Activated T-cell treated with anti-CD3 and anti-CD28 coated beads for 4 hours (primary cell): Measurements from ENCODE around the gene PAFAH1B2.

ENCODE experiments used
- DNase-seq: peaks from one replicate; pipeline ENCODE4 v3.0.0-alpha.2; 2020

The PAFAH1B2 gene

GRCh38 chr11:117191680-117192400, 47.8 kb downstream of the PAFAH1B2 start:
- no peak for DNase-seq

- no peak for DNase-seq
Observed at GRCh38 chr11:117192401-117192875, 48.4 kb downstream of the PAFAH1B2 start.

- DNase-seq, result no peak
Observed at GRCh38 chr11:117193130-117194020, 49.3 kb downstream of the PAFAH1B2 start.

GRCh38 chr11:117194267-117194666, 50.2 kb downstream of the PAFAH1B2 start:
- no peak for DNase-seq

GRCh38 chr11:117195258-117195657, 51.2 kb downstream of the PAFAH1B2 start:
- DNase-seq, result no peak

GRCh38 chr11:117195761-117196160, 51.7 kb downstream of the PAFAH1B2 start:
- DNase-seq, result no peak

GRCh38 chr11:117197006-117197405, 52.9 kb downstream of the PAFAH1B2 start:
- DNase-seq, result no peak

GRCh38 chr11:117197516-117198456, 53.7 kb downstream of the PAFAH1B2 start:
- DNase-seq, result no peak

GRCh38 chr11:117198613-117199012, 54.5 kb downstream of the PAFAH1B2 start:
- no peak for DNase-seq

GRCh38 chr11:117199053-117199915, 55.2 kb downstream of the PAFAH1B2 start, which contains the start of gene TAGLN:
Gene TAGLN, plus strand, starts transcription at chr11:117199370. Its CDS starts 3,644 bp downstream, at chr11:117203014.
- no peak for DNase-seq

- no peak for DNase-seq
Observed at GRCh38 chr11:117199916-117200812, 56.1 kb downstream of the PAFAH1B2 start.

- no peak for DNase-seq
Observed at GRCh38 chr11:117200813-117201657, 56.9 kb downstream of the PAFAH1B2 start.

- DNase-seq, result no peak
Observed at GRCh38 chr11:117201658-117202305, 57.7 kb downstream of the PAFAH1B2 start.

GRCh38 chr11:117202386-117203068, 58.4 kb downstream of the PAFAH1B2 start:
- DNase-seq, result no peak

- no peak for DNase-seq
Observed at GRCh38 chr11:117203069-117203407, 59.0 kb downstream of the PAFAH1B2 start.

GRCh38 chr11:117204283-117205080, 60.4 kb downstream of the PAFAH1B2 start:
- DNase-seq, result no peak

- no peak for DNase-seq
Observed at GRCh38 chr11:117205211-117205818, 61.2 kb downstream of the PAFAH1B2 start.
